ENCODE measurements around the gene KRTAP12-3. TPM values are rescaled to one million over a fixed set of nuclear protein-coding genes. Genes with fewer than 3 reads are reported as not detected.

KRTAP12-3 gene
- total and polyA plus RNA-seq, 4 donors, result not detected

DNA sequence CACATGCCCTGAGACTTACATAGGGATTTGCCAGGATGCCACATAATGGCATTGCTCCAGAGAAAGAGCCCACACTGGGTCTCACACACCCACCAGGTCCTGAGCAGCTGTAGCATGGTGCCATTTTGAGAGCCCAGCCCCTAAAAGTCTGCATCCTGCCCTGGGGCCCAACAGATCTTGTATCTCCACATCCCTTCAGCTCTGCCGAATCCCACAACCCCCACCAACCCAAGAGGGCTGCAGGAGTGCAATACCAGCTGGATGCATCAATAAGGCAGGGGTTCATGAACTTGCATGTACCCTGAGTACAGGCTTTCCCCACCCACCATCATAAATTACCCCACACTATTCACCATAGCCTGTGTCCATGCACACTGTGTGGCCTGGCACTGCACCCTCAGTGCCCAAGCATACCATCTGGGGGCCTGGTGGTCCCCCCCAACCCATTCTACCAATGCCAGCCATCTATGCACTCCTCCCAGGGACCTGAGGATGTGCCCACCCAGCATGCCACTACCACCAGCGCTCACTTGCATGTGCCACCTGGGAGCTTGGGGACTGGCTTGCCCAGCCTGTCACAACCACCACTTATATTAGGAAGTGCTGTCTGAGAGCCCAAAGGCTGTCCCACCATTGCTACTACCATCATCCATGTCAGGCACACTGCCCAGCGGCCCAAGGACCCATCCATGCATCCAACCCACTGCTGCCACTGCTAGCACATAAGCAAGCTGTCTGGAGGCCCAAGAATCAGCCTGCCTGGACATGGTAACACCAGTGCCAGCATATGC is 13.1 kb downstream of the KRTAP12-3 start:
- Histone ChIP-seq H3K9me3 (ENCODE audit: control insufficient read depth in 4 of 4, low read length in 3 of 4) (peaks cover 0 to 8% (median 3%) of the 10 kb centered on the region in 4 donors), H3K4me3 (ENCODE audit: low read depth in 1 of 3, low read length in 3 of 3) (no peak overlapping the region), H3K36me3 (ENCODE audit: control insufficient read depth in 4 of 4, insufficient read depth in 3 of 4, low read depth in 1 of 4, low read length in 3 of 4) (no peaks in the 10 kb centered on the region), H3K9ac (ENCODE audit: low read depth in 1 of 2, low read length in 2 of 2) (no peak overlapping the region), H3K4me1 (ENCODE audit: control insufficient read depth in 4 of 4, insufficient read depth in 4 of 4, low read length in 3 of 4) (no peaks in the 10 kb centered on the region), H3K27me3 (ENCODE audit: control insufficient read depth in 4 of 4, insufficient read depth in 4 of 4, low read length in 3 of 4) (no peaks in the 10 kb centered on the region), H3K27ac (ENCODE audit: low read depth in 1 of 2, low read length in 2 of 2) (no peak overlapping the region)
- 74% methylated on average over 3 of the region's 3 CpGs for WGBS
- TF ChIP-seq JUND (IDR thresholded peaks at IDR 0.05) (no peak), HNF4A (conservative IDR thresholded peaks at IDR 0.05) (no peak), SP1 (IDR thresholded peaks at IDR 0.05) (no peak), GABPA (IDR thresholded peaks at IDR 0.05 in 1 of 2, conservative IDR thresholded peaks at IDR 0.05 in 1 of 2) (no peak), NR2F2 (IDR thresholded peaks at IDR 0.05) (no peak)
- TF ChIP-seq, protein P1, sequence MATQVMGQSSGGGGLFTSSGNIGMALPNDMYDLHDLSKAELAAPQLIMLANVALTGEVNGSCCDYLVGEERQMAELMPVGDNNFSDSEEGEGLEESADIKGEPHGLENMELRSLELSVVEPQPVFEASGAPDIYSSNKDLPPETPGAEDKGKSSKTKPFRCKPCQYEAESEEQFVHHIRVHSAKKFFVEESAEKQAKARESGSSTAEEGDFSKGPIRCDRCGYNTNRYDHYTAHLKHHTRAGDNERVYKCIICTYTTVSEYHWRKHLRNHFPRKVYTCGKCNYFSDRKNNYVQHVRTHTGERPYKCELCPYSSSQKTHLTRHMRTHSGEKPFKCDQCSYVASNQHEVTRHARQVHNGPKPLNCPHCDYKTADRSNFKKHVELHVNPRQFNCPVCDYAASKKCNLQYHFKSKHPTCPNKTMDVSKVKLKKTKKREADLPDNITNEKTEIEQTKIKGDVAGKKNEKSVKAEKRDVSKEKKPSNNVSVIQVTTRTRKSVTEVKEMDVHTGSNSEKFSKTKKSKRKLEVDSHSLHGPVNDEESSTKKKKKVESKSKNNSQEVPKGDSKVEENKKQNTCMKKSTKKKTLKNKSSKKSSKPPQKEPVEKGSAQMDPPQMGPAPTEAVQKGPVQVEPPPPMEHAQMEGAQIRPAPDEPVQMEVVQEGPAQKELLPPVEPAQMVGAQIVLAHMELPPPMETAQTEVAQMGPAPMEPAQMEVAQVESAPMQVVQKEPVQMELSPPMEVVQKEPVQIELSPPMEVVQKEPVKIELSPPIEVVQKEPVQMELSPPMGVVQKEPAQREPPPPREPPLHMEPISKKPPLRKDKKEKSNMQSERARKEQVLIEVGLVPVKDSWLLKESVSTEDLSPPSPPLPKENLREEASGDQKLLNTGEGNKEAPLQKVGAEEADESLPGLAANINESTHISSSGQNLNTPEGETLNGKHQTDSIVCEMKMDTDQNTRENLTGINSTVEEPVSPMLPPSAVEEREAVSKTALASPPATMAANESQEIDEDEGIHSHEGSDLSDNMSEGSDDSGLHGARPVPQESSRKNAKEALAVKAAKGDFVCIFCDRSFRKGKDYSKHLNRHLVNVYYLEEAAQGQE (IDR thresholded peaks at IDR 0.05), result no peak
- no peak for DNase-seq (ENCODE audit: low spot score)

- Histone ChIP-seq H3K9ac (ENCODE audit: low read depth in 1 of 2, low read length in 2 of 2) (no peak overlapping the region), H3K9me3 (ENCODE audit: control insufficient read depth in 4 of 4, low read length in 3 of 4) (peaks cover 0 to 8% (median 3%) of the 10 kb centered on the region in 4 donors), H3K27me3 (ENCODE audit: control insufficient read depth in 4 of 4, insufficient read depth in 4 of 4, low read length in 3 of 4) (no peaks in the 10 kb centered on the region), H3K4me1 (ENCODE audit: control insufficient read depth in 4 of 4, insufficient read depth in 4 of 4, low read length in 3 of 4) (no peaks in the 10 kb centered on the region), H3K27ac (ENCODE audit: low read depth in 1 of 2, low read length in 2 of 2) (no peak overlapping the region), H3K4me3 (ENCODE audit: low read depth in 1 of 3, low read length in 3 of 3) (no peak overlapping the region), H3K36me3 (ENCODE audit: control insufficient read depth in 4 of 4, insufficient read depth in 3 of 4, low read depth in 1 of 4, low read length in 3 of 4) (no peaks in the 10 kb centered on the region)
- WGBS, result 97% methylated on average over 1 of the region's 1 CpG
- no peak for DNase-seq (ENCODE audit: low spot score)
- no peak for TF ChIP-seq GABPA (IDR thresholded peaks at IDR 0.05 in 1 of 2, conservative IDR thresholded peaks at IDR 0.05 in 1 of 2)
- TF ChIP-seq HNF4G (IDR thresholded peaks at IDR 0.05), result no peak
- TF ChIP-seq ZBTB33 (IDR thresholded peaks at IDR 0.05), result no peak
- TF ChIP-seq JUND (IDR thresholded peaks at IDR 0.05), result no peak
- no peak for TF ChIP-seq FOXA2 (IDR thresholded peaks at IDR 0.05)
- TF ChIP-seq, protein P2, sequence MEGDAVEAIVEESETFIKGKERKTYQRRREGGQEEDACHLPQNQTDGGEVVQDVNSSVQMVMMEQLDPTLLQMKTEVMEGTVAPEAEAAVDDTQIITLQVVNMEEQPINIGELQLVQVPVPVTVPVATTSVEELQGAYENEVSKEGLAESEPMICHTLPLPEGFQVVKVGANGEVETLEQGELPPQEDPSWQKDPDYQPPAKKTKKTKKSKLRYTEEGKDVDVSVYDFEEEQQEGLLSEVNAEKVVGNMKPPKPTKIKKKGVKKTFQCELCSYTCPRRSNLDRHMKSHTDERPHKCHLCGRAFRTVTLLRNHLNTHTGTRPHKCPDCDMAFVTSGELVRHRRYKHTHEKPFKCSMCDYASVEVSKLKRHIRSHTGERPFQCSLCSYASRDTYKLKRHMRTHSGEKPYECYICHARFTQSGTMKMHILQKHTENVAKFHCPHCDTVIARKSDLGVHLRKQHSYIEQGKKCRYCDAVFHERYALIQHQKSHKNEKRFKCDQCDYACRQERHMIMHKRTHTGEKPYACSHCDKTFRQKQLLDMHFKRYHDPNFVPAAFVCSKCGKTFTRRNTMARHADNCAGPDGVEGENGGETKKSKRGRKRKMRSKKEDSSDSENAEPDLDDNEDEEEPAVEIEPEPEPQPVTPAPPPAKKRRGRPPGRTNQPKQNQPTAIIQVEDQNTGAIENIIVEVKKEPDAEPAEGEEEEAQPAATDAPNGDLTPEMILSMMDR (IDR thresholded peaks at IDR 0.05; ENCODE audit: low read depth, low read length, missing input control), result no peak
- no peak for TF ChIP-seq YY1 (IDR thresholded peaks at IDR 0.05)
- TF ChIP-seq FOXA1 (IDR thresholded peaks at IDR 0.05), result no peak
- TF ChIP-seq RAD21 (IDR thresholded peaks at IDR 0.05), result no peak
- TF ChIP-seq, protein P3, sequence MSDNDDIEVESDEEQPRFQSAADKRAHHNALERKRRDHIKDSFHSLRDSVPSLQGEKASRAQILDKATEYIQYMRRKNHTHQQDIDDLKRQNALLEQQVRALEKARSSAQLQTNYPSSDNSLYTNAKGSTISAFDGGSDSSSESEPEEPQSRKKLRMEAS (IDR thresholded peaks at IDR 0.05), result no peak
- TF ChIP-seq, protein P1 (IDR thresholded peaks at IDR 0.05), result no peak
- TF ChIP-seq HNF4A (conservative IDR thresholded peaks at IDR 0.05), result no peak
- no peak for TF ChIP-seq RXRA (IDR thresholded peaks at IDR 0.05)
- no peak for TF ChIP-seq NR2F2 (IDR thresholded peaks at IDR 0.05)
- TF ChIP-seq, protein P4, sequence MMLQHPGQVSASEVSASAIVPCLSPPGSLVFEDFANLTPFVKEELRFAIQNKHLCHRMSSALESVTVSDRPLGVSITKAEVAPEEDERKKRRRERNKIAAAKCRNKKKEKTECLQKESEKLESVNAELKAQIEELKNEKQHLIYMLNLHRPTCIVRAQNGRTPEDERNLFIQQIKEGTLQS (IDR thresholded peaks at IDR 0.05), result no peak
- no peak for TF ChIP-seq SP1 (IDR thresholded peaks at IDR 0.05)
- TF ChIP-seq EGR1 (IDR thresholded peaks at IDR 0.05; ENCODE audit: low read depth in 2 of 2), result no peak
- no peak for TF ChIP-seq TAF1 (conservative IDR thresholded peaks at IDR 0.05)
Observed at GRCh38 chr21:44671911-44672310, 14.2 kb downstream of the KRTAP12-3 start.

Measured in liver (tissue), 9 donors.